Fibroblast of gingiva (primary cell): ENCODE data around the gene NDFIP2.

ENCODE experiments used
- DNase-seq: peaks from one replicate; pipeline ENCODE4 v3.0.0-alpha.2; 2011; ENCODE audit warnings: low read depth

Gene NDFIP2

DNA sequence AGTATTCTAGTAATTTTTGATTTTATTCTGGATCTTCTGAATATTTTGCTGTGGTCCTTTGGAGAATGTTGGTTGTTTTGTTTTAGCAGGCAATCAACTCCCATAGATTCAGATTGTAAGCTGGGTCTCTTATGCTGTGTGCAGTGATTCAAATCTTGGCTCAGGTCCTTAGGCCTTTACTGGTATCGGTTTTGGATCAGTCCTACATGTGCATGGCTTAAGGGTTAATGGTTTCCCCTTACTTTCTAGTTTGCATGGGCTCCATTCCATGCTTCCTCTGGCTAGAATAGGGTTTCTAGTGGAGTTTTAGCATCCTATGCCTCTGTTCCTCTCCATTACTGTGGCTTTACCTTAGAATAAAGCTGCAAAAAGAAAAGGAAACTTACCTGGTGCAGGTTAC lies 16.1 kb downstream of the NDFIP2 start:
- DNase-seq: no peak

DNA sequence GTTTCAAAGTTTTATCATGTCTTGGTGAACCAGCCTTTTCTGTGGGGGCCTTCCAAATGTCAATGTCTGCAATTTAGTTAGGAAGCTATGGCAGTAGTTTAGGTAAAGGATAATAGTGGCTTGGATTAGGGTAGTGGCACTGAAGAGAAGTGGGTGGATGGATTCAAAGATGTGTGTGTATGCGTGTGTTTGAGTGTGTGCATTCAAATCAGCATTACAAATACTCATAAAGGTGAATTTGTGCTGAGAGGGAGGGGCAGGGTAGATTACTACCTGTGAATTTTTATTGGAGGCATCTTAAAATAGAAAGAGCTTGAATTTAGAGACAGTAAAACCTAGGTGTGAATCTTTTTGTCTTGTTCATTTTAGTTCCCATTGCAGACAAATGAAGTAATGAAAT lies 16.9 kb downstream of the NDFIP2 start:
- no peak for DNase-seq

- DNase-seq: no peak
These were observed 19.9 kb downstream of the NDFIP2 start for GRCh38 chr13:79500829-79501228.

- DNase-seq: no peak
These were observed 20.7 kb downstream of the NDFIP2 start for GRCh38 chr13:79501538-79502232.

DNA sequence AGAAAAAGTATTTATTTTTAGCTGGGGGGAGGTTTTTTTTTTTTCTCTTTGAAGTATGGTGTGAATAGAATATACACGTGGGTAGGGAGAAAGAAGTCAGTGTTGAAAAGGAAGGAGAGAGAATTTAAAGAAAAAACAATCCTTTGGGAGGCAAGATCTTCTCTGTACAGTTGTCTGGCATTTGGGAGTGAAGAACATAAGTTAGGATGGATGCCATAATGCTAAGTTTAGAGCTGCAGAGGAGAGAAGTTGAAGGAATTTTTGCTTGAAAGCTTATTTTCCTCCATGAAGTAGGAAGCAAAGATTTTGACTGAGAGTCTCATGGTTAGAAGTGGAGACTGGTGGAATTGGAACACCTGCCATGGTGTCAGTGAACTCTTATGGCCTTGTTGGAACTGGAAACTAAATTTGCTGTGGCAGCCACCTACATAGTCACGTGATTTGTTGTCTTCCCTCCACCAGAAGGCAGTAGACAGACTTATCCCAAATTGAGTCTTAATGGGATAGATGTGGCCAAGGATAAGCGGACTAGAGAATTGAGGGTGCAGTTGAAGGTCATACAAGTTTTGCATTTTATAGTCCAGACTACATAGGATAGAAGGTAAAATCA lies 22.0 kb downstream of the NDFIP2 start:
- DNase-seq: no peak

DNA sequence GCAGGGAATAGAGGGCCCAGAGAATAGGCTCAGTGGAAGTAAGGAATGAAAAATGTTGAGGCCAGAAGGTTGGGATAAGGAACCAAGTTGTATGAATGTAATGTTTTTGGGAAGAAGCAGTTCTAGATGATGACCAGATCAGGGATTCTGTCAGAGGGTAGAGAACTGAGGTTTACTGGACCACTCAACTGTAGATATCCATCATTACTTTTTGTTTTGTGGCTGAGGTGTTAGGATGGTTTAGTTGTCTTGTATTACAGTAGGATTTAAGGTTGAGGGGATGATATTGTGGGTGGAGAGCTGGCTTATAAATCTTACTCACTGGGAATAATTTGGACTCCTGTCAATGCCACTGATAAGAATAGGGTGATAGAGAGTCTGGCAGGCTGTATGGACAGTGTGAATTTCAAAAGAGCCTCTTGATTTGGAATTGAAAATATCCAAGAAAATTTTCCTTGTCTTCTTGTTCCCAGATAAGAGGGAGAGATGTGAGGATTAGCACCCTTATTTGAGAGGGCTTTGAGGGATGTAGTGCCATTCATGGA lies 22.6 kb downstream of the NDFIP2 start:
- no peak for DNase-seq

GRCh38 chr13:79508224-79508961 lies 27.4 kb downstream of the NDFIP2 start:
- no peak for DNase-seq

DNA sequence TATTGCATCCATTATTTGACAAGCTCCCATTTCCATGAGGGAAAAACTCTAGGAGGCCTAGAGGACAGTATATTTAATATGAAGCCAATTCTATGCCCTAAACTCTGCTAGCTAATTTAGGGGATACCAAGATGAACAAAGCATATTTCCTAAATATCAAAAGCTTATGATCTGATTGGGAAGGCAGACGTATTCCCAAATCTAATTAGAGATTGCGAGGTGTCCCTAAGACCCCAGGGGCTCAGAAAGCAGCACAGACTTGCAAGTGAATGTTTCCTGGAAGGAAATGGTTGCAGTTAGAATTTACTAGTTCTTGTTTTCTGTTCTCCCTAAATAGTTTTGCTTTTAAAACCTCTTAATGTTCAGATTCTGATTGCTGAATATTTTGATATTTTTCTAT lies 30.7 kb downstream of the NDFIP2 start:
- DNase-seq: no peak

DNA sequence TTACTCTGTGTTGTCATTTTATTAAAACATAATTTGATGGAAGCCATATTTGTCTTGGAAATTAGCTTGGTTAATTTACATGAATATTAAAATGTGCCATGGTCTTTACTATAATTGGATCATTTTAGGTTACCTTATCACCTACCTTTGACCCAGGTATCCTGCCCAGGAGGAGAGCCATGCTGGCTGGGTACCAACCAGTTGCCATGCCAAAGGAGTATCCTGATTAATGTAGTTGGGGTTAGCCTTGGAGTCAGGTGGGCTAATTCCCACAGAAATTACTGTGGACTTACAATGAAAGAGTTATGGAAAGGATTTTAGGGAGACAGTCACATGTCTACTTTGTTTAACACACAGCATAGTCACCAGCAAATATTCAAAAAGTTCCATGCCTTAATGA lies 32.0 kb downstream of the NDFIP2 start:
- DNase-seq: no peak

GRCh38 chr13:79516595-79516994 lies 35.6 kb downstream of the NDFIP2 start:
- no peak for DNase-seq

DNA sequence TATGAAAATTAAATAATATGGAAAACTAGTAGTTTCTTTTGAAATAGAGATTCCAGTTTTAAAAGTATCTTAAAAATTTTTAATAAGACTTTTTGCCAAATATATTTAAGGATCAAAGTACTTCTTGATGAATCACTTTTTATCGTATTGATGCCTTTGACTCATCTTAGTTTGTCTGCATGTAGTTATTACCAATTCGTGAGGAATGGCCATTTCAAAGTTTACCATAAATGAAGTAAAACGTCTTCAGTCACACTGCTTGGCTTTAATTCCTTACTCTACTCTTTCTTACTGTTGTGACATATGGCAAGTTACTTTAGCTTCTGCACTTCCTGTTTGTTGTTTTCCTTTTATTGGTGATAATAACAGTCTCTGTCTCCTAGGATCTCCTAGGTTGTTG lies 38.3 kb downstream of the NDFIP2 start:
- DNase-seq: no peak

DNA sequence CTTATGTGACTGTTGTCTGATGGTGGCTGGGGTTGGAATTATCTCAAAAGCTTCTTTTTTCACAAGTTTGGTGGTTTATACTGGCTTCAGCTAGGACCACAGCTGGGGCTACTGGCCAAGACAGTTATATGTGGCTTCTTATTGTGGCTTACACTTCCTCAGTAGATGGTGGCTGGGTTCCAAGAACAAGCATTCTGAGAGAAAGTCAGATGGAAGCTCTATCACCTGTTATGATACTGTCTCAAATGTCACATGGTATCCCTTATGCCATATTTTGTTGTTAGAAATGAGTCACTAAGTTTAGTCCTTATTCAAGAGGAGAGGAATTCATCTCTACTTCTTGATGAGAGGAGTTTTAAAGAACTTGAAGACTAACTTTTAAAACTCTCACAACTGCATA lies 41.6 kb downstream of the NDFIP2 start:
- no peak for DNase-seq

DNA sequence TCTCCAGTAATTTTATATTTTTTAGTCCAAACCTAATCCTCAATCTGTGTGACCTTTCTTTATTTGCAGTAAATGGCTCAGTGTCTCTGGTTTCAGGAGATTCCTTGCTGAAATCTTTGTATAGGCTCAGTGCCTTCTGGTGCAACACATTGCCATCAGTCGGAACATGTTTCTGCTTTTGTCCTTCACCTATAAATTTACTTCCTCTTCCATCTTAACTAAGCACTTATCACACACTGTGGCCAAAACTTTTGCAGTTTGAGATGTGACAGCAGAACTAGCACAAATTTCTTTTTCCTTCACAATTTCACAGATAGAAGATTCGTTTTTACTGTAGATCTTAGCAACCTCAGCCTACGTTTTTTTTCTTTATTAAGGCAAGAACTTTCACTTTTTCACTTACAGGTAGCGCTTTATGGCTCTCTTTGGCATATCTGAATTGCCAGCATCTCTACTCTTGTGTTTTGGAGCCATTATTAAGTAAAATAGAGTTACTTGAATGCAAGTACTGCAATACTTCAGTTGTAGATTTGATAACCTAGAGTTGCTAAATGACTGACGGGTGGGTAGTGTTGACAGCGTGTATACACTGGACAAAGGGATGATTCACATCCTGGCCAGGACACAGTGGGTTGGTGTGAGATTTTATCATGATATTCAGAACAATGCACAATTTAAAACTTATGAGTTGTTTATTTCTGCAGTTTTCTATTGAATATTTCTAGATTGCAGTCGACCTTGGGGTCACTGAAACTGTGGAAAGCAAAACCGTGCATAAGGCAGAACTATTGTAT lies 44.3 kb downstream of the NDFIP2 start:
- no peak for DNase-seq

DNA sequence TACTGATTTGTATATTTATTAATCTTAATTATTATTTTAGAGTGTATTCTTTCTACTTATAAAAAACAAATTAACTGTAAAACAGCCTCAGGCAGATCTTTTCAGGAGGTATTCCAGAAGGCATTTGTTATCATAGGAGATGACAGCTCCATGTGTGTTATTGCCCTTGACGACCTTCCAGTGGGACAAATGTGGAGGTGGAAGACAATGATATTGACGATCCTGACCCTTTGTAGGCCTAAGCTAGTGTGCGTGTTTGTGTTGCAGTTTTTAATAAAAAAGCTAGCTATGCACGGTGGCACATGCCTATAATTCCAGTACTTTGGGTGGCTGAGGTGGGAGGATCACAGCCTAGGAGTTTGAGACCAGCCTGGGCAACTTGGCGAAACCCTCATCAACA lies 46.7 kb downstream of the NDFIP2 start:
- no peak for DNase-seq

- DNase-seq: no peak
These were observed 47.4 kb downstream of the NDFIP2 start for GRCh38 chr13:79528356-79528755.

- DNase-seq: no peak
These were observed 47.8 kb downstream of the NDFIP2 start for GRCh38 chr13:79528759-79529191.

DNA sequence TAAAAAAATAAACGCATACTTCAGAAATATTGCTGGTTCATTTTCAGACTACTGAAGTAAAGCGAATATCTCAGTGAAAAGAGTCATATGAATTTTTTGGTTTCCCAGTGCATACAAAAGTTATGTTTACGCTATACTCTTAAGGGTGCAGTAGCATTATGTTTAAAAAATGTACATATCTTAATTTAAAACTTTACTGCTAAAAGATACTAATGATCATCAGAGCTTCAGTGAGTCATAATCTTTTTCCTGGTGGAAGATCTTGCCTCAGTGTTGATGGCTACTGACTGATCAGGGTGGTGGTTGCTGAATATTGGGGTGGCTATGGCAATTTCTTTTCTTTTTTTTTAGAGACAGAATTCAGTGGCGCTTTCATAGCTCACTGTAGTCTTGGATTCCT lies 48.9 kb downstream of the NDFIP2 start:
- DNase-seq: no peak

DNA sequence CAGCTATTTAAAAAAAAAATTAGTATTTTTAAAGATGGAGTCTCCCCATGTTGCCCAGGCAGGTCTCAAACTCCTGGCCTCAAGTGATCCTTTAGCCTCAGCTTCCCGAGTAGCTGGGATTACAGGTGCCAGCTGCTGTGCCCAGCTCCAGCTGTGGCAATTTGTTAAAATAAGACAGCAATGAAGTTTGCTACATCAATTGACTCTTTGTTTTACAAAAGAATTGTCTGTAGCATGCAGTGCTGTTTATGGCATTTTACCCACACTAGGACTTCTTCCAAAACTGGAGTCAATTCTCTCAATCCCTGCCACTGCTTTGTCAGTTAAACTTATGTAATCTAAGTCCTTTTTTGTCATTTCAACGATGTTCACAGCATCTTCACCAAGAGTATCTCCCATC lies 49.3 kb downstream of the NDFIP2 start:
- DNase-seq: no peak

DNA sequence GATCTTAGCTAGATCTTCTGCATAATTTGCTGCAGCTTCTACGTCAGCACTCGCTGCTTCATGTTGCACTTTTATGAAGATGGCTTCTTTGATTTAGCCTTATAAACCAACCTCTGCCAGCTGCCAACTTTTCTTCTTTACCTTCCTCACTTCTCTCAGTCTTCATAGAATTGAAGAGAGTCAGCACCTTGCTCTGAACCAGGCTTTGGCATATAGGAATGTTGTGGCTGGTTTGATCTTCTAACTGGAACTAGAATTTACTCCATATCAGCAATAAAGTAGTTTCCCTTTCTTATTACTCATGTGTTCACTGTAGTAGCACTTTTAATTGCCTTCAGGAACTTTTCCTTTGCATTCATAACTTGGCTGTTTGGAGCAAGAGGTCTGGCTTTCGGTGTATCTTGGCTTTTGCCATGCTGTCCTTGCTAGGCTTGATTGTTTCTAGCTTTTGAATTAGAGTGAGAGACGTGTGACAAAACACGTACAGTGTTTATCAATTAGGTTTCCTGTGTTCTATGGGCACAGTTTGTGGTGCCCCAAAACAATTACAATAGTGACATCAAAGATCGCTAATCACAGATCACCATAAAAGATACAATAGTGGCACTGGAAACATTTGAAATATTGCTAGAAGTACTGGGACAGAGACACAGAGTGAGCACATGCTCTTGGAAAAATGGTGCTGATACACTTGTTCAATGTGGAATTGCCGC lies 50.7 kb downstream of the NDFIP2 start:
- DNase-seq: no peak

- no peak for DNase-seq
These were observed 51.6 kb downstream of the NDFIP2 start for GRCh38 chr13:79532576-79532975.

DNA sequence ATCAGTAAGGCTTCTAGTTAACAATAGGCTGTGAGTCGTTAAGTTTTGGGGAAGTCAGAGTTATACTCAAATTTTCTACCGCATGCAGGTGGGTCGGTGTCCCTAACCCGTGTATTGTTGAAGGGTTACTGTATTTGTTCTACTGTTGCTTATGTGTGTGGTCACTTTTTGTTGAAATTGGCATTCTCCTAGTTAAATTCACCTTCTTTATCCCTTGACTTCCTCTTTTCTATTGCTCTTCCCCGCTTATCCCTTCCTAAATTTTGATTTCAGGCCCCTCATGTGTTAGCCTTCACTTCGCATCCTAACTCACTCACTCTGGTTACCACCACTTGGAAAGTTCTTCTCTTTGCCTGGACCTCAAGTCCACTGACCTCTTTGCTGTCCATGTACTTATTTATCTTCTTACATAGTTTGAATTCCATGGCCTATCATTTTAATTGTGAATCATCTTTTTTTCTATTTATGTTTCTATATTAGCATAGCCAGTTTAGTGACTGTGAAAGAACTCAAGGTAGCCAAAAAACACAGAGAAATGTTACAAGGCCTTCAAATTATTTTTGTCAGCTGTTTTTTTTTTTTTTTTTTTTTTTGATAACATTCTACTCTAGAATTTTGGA lies 52.9 kb downstream of the NDFIP2 start:
- peak; percentile 15 for DNase-seq
